ENCODE data around the gene C1QC.

Gene C1QC

DNA sequence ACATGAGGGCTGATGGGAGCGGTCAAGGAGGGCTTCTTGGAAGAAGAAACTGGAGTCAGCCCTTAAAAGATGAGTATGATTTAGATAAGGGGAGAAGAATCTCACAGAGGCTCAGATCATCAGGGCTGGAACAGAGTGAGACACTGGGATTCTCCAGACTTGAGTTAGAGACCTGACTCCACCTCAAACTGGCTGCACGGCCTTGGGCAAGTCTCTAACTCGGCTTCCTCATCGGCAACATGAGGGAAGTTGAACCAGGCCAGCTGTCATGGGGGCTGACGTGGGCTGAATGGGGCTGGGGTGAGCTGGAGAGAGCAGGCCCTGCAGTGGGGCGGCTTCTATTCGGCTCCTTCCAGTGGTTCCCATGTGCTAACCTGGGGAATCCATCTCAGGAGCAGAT is 2.5 kb downstream of the C1QC start:
- TF ChIP-seq, protein P1, sequence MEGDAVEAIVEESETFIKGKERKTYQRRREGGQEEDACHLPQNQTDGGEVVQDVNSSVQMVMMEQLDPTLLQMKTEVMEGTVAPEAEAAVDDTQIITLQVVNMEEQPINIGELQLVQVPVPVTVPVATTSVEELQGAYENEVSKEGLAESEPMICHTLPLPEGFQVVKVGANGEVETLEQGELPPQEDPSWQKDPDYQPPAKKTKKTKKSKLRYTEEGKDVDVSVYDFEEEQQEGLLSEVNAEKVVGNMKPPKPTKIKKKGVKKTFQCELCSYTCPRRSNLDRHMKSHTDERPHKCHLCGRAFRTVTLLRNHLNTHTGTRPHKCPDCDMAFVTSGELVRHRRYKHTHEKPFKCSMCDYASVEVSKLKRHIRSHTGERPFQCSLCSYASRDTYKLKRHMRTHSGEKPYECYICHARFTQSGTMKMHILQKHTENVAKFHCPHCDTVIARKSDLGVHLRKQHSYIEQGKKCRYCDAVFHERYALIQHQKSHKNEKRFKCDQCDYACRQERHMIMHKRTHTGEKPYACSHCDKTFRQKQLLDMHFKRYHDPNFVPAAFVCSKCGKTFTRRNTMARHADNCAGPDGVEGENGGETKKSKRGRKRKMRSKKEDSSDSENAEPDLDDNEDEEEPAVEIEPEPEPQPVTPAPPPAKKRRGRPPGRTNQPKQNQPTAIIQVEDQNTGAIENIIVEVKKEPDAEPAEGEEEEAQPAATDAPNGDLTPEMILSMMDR (IDR thresholded peaks at IDR 0.05; ENCODE audit: borderline replicate concordance, insufficient read depth, low read depth, low read length), result no peak
- H3K4me3 ChIP-seq (ENCODE audit: low read depth, low read length), result no peak overlapping the region

- TF ChIP-seq, protein P1 (IDR thresholded peaks at IDR 0.05; ENCODE audit: borderline replicate concordance, insufficient read depth, low read depth, low read length), result no peak
These were observed 3.0 kb downstream of the C1QC start for GRCh38 chr1:22646384-22646783.

GRCh38 chr1:22650089-22650693 is 6.8 kb downstream of the C1QC start:
- TF ChIP-seq, protein P1 (IDR thresholded peaks at IDR 0.05; ENCODE audit: borderline replicate concordance, insufficient read depth, low read depth, low read length), result no peak
- no peak overlapping the region for H3K4me3 ChIP-seq (ENCODE audit: low read depth, low read length)

More at GRCh38 chr1:22646384-22646783, 3.0 kb downstream of the C1QC start:
- H3K4me3 ChIP-seq (ENCODE audit: low read depth, low read length), result no peak overlapping the region

- H3K4me3 ChIP-seq (ENCODE audit: low read depth, low read length), result no peak overlapping the region
- TF ChIP-seq, protein P1 (IDR thresholded peaks at IDR 0.05; ENCODE audit: borderline replicate concordance, insufficient read depth, low read depth, low read length), result no peak
These were observed 8.8 kb downstream of the C1QC start for GRCh38 chr1:22651941-22652856.

DNA sequence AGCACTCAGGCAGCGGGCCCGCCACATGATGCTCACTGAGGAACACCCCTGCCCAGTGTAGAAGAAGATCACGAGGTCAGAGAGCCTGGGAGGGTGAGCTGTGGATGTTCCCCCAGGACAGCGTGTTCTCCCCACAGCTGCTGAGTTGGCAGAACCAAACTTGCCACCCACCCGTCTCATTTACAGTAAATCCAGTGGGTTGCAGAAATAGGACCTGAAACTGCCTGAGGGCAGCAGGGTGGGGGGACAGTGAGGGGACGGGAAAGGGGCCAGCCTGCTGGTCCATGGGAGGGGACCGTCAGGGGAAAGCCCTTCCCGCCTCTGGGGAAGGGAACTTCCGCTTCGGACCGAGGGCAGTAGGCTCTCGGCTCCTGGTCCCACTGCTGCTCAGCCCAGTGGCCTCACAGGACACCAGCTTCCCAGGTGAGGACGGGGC is 9.5 kb downstream of the C1QC start, which contains the start of gene C1QB:
C1QB (plus strand) TSS at position 356 of the 436 bp plus-strand sequence. CDS start 6,227 bp downstream, outside the sequence.
- TF ChIP-seq, protein P1 (IDR thresholded peaks at IDR 0.05; ENCODE audit: borderline replicate concordance, insufficient read depth, low read depth, low read length), result no peak
- no peak within 1 kb of the TSS for H3K4me3 ChIP-seq (ENCODE audit: low read depth, low read length)

DNA sequence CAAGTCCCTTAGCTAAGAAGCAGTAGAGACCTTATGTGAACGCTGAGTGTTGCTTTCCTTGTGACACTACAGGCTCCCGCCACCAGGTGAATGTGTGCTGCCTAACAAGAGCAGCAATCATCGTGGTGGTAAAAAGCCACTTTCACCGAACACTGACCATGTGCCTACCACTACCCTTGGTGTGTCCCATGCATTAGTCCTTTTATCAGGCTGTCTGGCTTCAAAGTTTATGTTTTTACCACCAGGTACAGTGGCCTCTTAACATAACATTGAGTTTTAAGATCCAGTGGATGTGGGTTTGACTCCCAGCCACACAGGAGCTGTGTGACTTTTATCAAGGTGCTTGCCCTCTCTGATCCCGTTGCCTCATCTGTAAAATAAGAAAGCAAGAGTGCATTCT is 11.3 kb downstream of the C1QC start:
- TF ChIP-seq, protein P1 (IDR thresholded peaks at IDR 0.05; ENCODE audit: borderline replicate concordance, insufficient read depth, low read depth, low read length), result no peak
- no peak overlapping the region for H3K4me3 ChIP-seq (ENCODE audit: low read depth, low read length)
